HCT116 (cell line): Measurements from ENCODE around the gene WNT2B.

Experiments
- JUND ChIP-seq: IDR thresholded peaks from 2 replicates; pipeline ENCODE4 v1.6.1; 2012
- POLR2A ChIP-seq: IDR thresholded peaks from 2 replicates; pipeline ENCODE4 v1.7.0; 2011; ENCODE audit warnings: borderline replicate concordance; ENCODE audit not compliant: insufficient read depth, insufficient read length; ENCODE audit errors: extremely low read depth
- POLR2AphosphoS5 ChIP-seq: IDR thresholded peaks from 2 replicates; pipeline ENCODE4 v1.6.1; 2011; ENCODE audit warnings: mild to moderate bottlenecking, low read depth, low read length, moderate library complexity
- SP1 ChIP-seq: IDR thresholded peaks from 2 replicates; pipeline ENCODE4 v1.6.1; 2012; ENCODE audit warnings: low read depth
- TF ChIP-seq, protein P1 (sequence below), 3 experiments: fragments of 200-600 bp in 1 of 3; sonication (generic) in 1 of 3; IDR thresholded peaks in 2 of 3; conservative IDR thresholded peaks in 1 of 3; 2 replicates each; pipeline ENCODE4 v1.5.1; 2012 to 2017; ENCODE audit warnings: low read depth in 2 of 3, low read length in 2 of 3, antibody characterized with exemption in 1 of 3, borderline replicate concordance in 1 of 3, control low read depth in 1 of 3, mild to moderate bottlenecking in 1 of 3, mixed read lengths in 1 of 3, mixed run types in 1 of 3, moderate library complexity in 1 of 3; ENCODE audit not compliant: insufficient read depth in 1 of 3

DNA sequence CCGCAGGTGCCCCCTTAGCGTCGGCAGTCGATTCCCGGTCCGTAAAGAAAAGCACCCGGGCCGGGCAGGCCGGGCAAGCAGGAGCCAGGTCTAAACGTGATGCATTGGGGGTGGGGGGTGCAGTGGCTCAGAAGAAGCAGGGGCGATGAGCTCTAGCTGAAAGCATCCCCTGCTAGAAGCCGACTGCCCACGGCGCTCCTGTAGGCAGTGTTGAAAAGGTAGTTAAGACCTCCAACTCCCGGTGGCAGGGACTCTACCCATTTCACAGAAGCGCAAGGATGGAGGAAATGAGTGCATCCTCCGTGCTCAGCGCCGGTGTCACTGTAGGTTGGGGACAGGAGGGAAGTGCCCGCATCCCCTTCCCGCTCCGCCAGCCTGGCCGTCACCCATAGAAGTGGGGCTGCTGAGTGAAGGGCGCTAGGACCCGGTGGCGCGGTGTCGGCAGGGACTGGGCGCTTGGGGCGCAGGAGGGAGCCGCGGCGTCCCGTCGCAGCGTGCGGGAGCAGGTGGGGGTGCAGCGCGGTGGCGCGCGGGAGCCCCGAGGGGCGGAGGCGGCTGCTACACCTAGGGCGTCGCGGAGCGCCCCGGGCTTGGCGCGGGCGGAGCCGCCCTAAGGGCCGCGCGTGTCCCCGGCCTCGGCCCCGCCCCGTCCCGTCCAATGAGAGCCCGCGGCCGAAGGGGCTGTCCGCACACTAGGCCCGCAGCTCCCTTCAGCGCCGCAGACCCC lies at the start of gene WNT2B:
- no peak for TF ChIP-seq JUND
- TF ChIP-seq, protein P1, sequence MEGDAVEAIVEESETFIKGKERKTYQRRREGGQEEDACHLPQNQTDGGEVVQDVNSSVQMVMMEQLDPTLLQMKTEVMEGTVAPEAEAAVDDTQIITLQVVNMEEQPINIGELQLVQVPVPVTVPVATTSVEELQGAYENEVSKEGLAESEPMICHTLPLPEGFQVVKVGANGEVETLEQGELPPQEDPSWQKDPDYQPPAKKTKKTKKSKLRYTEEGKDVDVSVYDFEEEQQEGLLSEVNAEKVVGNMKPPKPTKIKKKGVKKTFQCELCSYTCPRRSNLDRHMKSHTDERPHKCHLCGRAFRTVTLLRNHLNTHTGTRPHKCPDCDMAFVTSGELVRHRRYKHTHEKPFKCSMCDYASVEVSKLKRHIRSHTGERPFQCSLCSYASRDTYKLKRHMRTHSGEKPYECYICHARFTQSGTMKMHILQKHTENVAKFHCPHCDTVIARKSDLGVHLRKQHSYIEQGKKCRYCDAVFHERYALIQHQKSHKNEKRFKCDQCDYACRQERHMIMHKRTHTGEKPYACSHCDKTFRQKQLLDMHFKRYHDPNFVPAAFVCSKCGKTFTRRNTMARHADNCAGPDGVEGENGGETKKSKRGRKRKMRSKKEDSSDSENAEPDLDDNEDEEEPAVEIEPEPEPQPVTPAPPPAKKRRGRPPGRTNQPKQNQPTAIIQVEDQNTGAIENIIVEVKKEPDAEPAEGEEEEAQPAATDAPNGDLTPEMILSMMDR (IDR thresholded peaks at IDR 0.05 in 2 of 3, conservative IDR thresholded peaks at IDR 0.05 in 1 of 3; ENCODE audit: borderline replicate concordance in 1 of 3, insufficient read depth in 1 of 3, low read depth in 2 of 3, low read length in 2 of 3) = no peak
- no peak for TF ChIP-seq POLR2A
- no peak for TF ChIP-seq SP1
- TF ChIP-seq POLR2AphosphoS5 = no peak
